ENCODE results near the gene CADPS2.

Gene CADPS2

GRCh38 chr7:122521767-122522166 lies 364.5 kb downstream of the CADPS2 start:
- no peak for DNase-seq (ENCODE audit: low read depth)

GRCh38 chr7:122520971-122521555 lies 365.2 kb downstream of the CADPS2 start:
- DNase-seq (ENCODE audit: low read depth), result no peak

- DNase-seq (ENCODE audit: low read depth), result no peak
Observed at GRCh38 chr7:122518488-122518887, 367.8 kb downstream of the CADPS2 start.

GRCh38 chr7:122517576-122517975 lies 368.7 kb downstream of the CADPS2 start:
- DNase-seq (ENCODE audit: low read depth), result no peak

GRCh38 chr7:122515404-122515803 lies 370.9 kb downstream of the CADPS2 start:
- DNase-seq (ENCODE audit: low read depth), result no peak

- no peak for DNase-seq (ENCODE audit: low read depth)
Observed at GRCh38 chr7:122511268-122511667, 375.0 kb downstream of the CADPS2 start.

- no peak for DNase-seq (ENCODE audit: low read depth)
Observed at GRCh38 chr7:122507591-122507990, 378.7 kb downstream of the CADPS2 start.

- no peak for DNase-seq (ENCODE audit: low read depth)
Observed at GRCh38 chr7:122492007-122492406, 394.3 kb downstream of the CADPS2 start.

GRCh38 chr7:122488241-122488640 lies 398.0 kb downstream of the CADPS2 start:
- no peak for DNase-seq (ENCODE audit: low read depth)

- DNase-seq (ENCODE audit: low read depth), result no peak
Observed at GRCh38 chr7:122487131-122487530, 399.1 kb downstream of the CADPS2 start.

- DNase-seq (ENCODE audit: low read depth), result no peak
Observed at GRCh38 chr7:122485856-122486255, 400.4 kb downstream of the CADPS2 start.

GRCh38 chr7:122482212-122482611 lies 404.0 kb downstream of the CADPS2 start:
- no peak for DNase-seq (ENCODE audit: low read depth)

- no peak for DNase-seq (ENCODE audit: low read depth)
Observed at GRCh38 chr7:122470859-122471258, 415.4 kb downstream of the CADPS2 start.

- DNase-seq (ENCODE audit: low read depth), result no peak
Observed at GRCh38 chr7:122468945-122469344, 417.3 kb downstream of the CADPS2 start.

GRCh38 chr7:122467661-122468449 lies 418.4 kb downstream of the CADPS2 start:
- DNase-seq (ENCODE audit: low read depth), result no peak

- no peak for DNase-seq (ENCODE audit: low read depth)
Observed at GRCh38 chr7:122465296-122465695, 421.0 kb downstream of the CADPS2 start.

- no peak for DNase-seq (ENCODE audit: low read depth)
Observed at GRCh38 chr7:122463631-122464030, 422.6 kb downstream of the CADPS2 start.

- DNase-seq (ENCODE audit: low read depth), result no peak
Observed at GRCh38 chr7:122460936-122461335, 425.3 kb downstream of the CADPS2 start.

- DNase-seq (ENCODE audit: low read depth), result no peak
Observed at GRCh38 chr7:122457969-122458368, 428.3 kb downstream of the CADPS2 start.

GRCh38 chr7:122457325-122457724 lies 428.9 kb downstream of the CADPS2 start:
- DNase-seq (ENCODE audit: low read depth), result no peak

- no peak for DNase-seq (ENCODE audit: low read depth)
Observed at GRCh38 chr7:122454776-122455507, 431.3 kb downstream of the CADPS2 start.

- DNase-seq (ENCODE audit: low read depth), result no peak
Observed at GRCh38 chr7:122453432-122453831, 432.8 kb downstream of the CADPS2 start.
